ENCODE data around the gene ALKAL2. TPM values are rescaled to one million over a fixed set of nuclear protein-coding genes. Genes with fewer than 3 reads are reported as not detected.

ALKAL2 gene
- total RNA-seq, 5 donors from 2014 or later (not counting 1 experiment from before 2014, with no cell fraction given): 0.35 TPM; not detected in 4

GRCh38 chr2:282371-283263, 5.3 kb downstream of the ALKAL2 start:
- POLR2A ChIA-PET: interaction anchor here in 1 of 2 donors (0.6 kb wide), 1 partner anchor 106 kb away, joined by 3 read pairs; no protein-coding TSS in a partner anchor
- CTCF ChIA-PET: no interaction called here
- WGBS (ENCODE audit: insufficient coverage): 99% methylated on average over 10 of the region's 12 CpGs

GRCh38 chr2:281381-281780, 6.5 kb downstream of the ALKAL2 start:
- Histone ChIP-seq H3K27me3 (replicated peaks in 1 of 2; ENCODE audit: control insufficient read depth in 2 of 2, extremely low read depth in 1 of 2, insufficient read depth in 2 of 2, low read length in 1 of 2) (no peaks in the 10 kb centered on the region), H3K4me3 (ENCODE audit: control insufficient read depth in 1 of 2, extremely low read depth in 1 of 2, low read length in 1 of 2) (no peak overlapping the region), H3K9me3 (no peaks in the 10 kb centered on the region), H3K4me1 (ENCODE audit: control insufficient read depth in 1 of 2, extremely low read depth in 1 of 2, insufficient read depth in 2 of 2, low read length in 2 of 2) (no peaks in the 10 kb centered on the region), H3K36me3 (ENCODE audit: control insufficient read depth in 2 of 2, extremely low read depth in 1 of 2, insufficient read depth in 1 of 2, low read length in 1 of 2) (peaks cover 15 to 55% of the 10 kb centered on the region in 2 donors), H3K27ac (ENCODE audit: low read length) (no peak overlapping the region)
- DNase-seq (no peak), ATAC-seq (replicated peaks in 1 of 4) (no peak)
- ChIA-PET POLR2A (no interaction called here), CTCF (no interaction called here)
- Mint-ChIP-seq H3K4me3 (no peak overlapping the region), H3K27ac (no peak overlapping the region), H3K36me3 (peaks cover 54% of the 10 kb centered on the region), H3K27me3 (peaks cover 6 to 11% of the 10 kb centered on the region in 2 donors), H3K9me3 (no peaks in the 10 kb centered on the region), H3K4me1 (no peaks in the 10 kb centered on the region)
- WGBS (ENCODE audit: insufficient coverage): 96% methylated on average over 6 of the region's 9 CpGs

More at GRCh38 chr2:282371-283263, 5.3 kb downstream of the ALKAL2 start:
- H3K27ac Mint-ChIP-seq: no peak overlapping the region
- H3K4me3 Mint-ChIP-seq: no peak overlapping the region
- H3K9me3 Mint-ChIP-seq: no peaks in the 10 kb centered on the region
- H3K27me3 Mint-ChIP-seq: peaks cover 6 to 17% of the 10 kb centered on the region in 2 donors
- H3K27ac ChIP-seq (ENCODE audit: low read length): no peak overlapping the region
- peaks cover 11 to 43% of the 10 kb centered on the region in 2 donors for H3K36me3 ChIP-seq (ENCODE audit: control insufficient read depth in 2 of 2, extremely low read depth in 1 of 2, insufficient read depth in 1 of 2, low read length in 1 of 2)
- no peaks in the 10 kb centered on the region for H3K9me3 ChIP-seq
- peaks cover 43% of the 10 kb centered on the region for H3K36me3 Mint-ChIP-seq
- peaks cover 0 to 8% of the 10 kb centered on the region in 2 experiments for H3K27me3 ChIP-seq (replicated peaks in 1 of 2; ENCODE audit: control insufficient read depth in 2 of 2, extremely low read depth in 1 of 2, insufficient read depth in 2 of 2, low read length in 1 of 2)
- peaks cover 0 to 7% of the 10 kb centered on the region in 2 experiments for H3K4me1 ChIP-seq (ENCODE audit: control insufficient read depth in 1 of 2, extremely low read depth in 1 of 2, insufficient read depth in 2 of 2, low read length in 2 of 2)
- no peak overlapping the region for H3K4me3 ChIP-seq (ENCODE audit: control insufficient read depth in 1 of 2, extremely low read depth in 1 of 2, low read length in 1 of 2)
- DNase-seq (no peak), ATAC-seq (replicated peaks in 1 of 4) (no peak)
- H3K4me1 Mint-ChIP-seq: peaks cover 0 to 2% (median 0%) of the 10 kb centered on the region in 3 donors

GRCh38 chr2:280650-281110, 7.2 kb downstream of the ALKAL2 start:
- Mint-ChIP-seq H3K9me3 (no peaks in the 10 kb centered on the region), H3K36me3 (peaks cover 59% of the 10 kb centered on the region), H3K4me1 (no peaks in the 10 kb centered on the region), H3K4me3 (no peak overlapping the region), H3K27ac (no peak overlapping the region), H3K27me3 (peaks cover under 1 to 4% of the 10 kb centered on the region in 2 donors)
- ATAC-seq (replicated peaks in 1 of 4) (no peak), DNase-seq (no peak)
- Histone ChIP-seq H3K4me3 (ENCODE audit: control insufficient read depth in 1 of 2, extremely low read depth in 1 of 2, low read length in 1 of 2) (no peak overlapping the region), H3K9me3 (no peaks in the 10 kb centered on the region), H3K27me3 (replicated peaks in 1 of 2; ENCODE audit: control insufficient read depth in 2 of 2, extremely low read depth in 1 of 2, insufficient read depth in 2 of 2, low read length in 1 of 2) (no peaks in the 10 kb centered on the region), H3K4me1 (ENCODE audit: control insufficient read depth in 1 of 2, extremely low read depth in 1 of 2, insufficient read depth in 2 of 2, low read length in 2 of 2) (no peaks in the 10 kb centered on the region), H3K27ac (ENCODE audit: low read length) (no peak overlapping the region), H3K36me3 (ENCODE audit: control insufficient read depth in 2 of 2, extremely low read depth in 1 of 2, insufficient read depth in 1 of 2, low read length in 1 of 2) (peaks cover 20 to 62% of the 10 kb centered on the region in 2 donors)
- WGBS (ENCODE audit: insufficient coverage): 80% methylated on average over 6 of the region's 7 CpGs
- POLR2A ChIA-PET: interaction anchor here in 1 of 2 donors (0.5 kb wide), 1 partner anchor 53 kb away, joined by 4 read pairs; no protein-coding TSS in a partner anchor
- CTCF ChIA-PET: no interaction called here

GRCh38 chr2:279956-280649, 7.8 kb downstream of the ALKAL2 start:
- no peaks in the 10 kb centered on the region for H3K4me1 ChIP-seq (ENCODE audit: control insufficient read depth in 1 of 2, extremely low read depth in 1 of 2, insufficient read depth in 2 of 2, low read length in 2 of 2)
- ChIA-PET POLR2A (no interaction called here), CTCF (no interaction called here)
- Mint-ChIP-seq H3K27me3 (no peaks in the 10 kb centered on the region), H3K36me3 (peaks cover 63% of the 10 kb centered on the region), H3K9me3 (no peaks in the 10 kb centered on the region), H3K27ac (no peak overlapping the region), H3K4me1 (no peaks in the 10 kb centered on the region), H3K4me3 (no peak overlapping the region)
- H3K9me3 ChIP-seq: no peaks in the 10 kb centered on the region
- H3K27me3 ChIP-seq (replicated peaks in 1 of 2; ENCODE audit: control insufficient read depth in 2 of 2, extremely low read depth in 1 of 2, insufficient read depth in 2 of 2, low read length in 1 of 2): no peaks in the 10 kb centered on the region
- no CpG with 5 or more reads among the region's 4 CpGs for WGBS (ENCODE audit: insufficient coverage)
- no peak overlapping the region for H3K27ac ChIP-seq (ENCODE audit: low read length)
- ATAC-seq (replicated peaks in 1 of 4) (no peak), DNase-seq (no peak)
- peaks cover 22 to 66% of the 10 kb centered on the region in 2 donors for H3K36me3 ChIP-seq (ENCODE audit: control insufficient read depth in 2 of 2, extremely low read depth in 1 of 2, insufficient read depth in 1 of 2, low read length in 1 of 2)
- no peak overlapping the region for H3K4me3 ChIP-seq (ENCODE audit: control insufficient read depth in 1 of 2, extremely low read depth in 1 of 2, low read length in 1 of 2)

- no peak for DNase-seq
- no peak overlapping the region for H3K27ac Mint-ChIP-seq
- WGBS (ENCODE audit: insufficient coverage): no CpG with 5 or more reads among the region's 4 CpGs
- H3K4me3 ChIP-seq (ENCODE audit: control insufficient read depth in 1 of 2, extremely low read depth in 1 of 2, low read length in 1 of 2): no peak overlapping the region
- no peaks in the 10 kb centered on the region for H3K9me3 Mint-ChIP-seq
- ChIA-PET POLR2A (no interaction called here), CTCF (no interaction called here)
- H3K9me3 ChIP-seq: no peaks in the 10 kb centered on the region
- no peak overlapping the region for H3K4me3 Mint-ChIP-seq
- ATAC-seq (replicated peaks in 1 of 4): no peak
- peaks cover 0 to 3% (median 3%) of the 10 kb centered on the region in 3 donors for H3K4me1 Mint-ChIP-seq
- H3K27me3 Mint-ChIP-seq: no peaks in the 10 kb centered on the region
- H3K36me3 Mint-ChIP-seq: peaks cover 67% of the 10 kb centered on the region
- no peaks in the 10 kb centered on the region for H3K4me1 ChIP-seq (ENCODE audit: control insufficient read depth in 1 of 2, extremely low read depth in 1 of 2, insufficient read depth in 2 of 2, low read length in 2 of 2)
- H3K36me3 ChIP-seq (ENCODE audit: control insufficient read depth in 2 of 2, extremely low read depth in 1 of 2, insufficient read depth in 1 of 2, low read length in 1 of 2): peaks cover 22 to 68% of the 10 kb centered on the region in 2 donors
- H3K27ac ChIP-seq (ENCODE audit: low read length): no peak overlapping the region
- H3K27me3 ChIP-seq (replicated peaks in 1 of 2; ENCODE audit: control insufficient read depth in 2 of 2, extremely low read depth in 1 of 2, insufficient read depth in 2 of 2, low read length in 1 of 2): no peaks in the 10 kb centered on the region
Measured at GRCh38 chr2:279366-279765, 8.5 kb downstream of the ALKAL2 start.

- no CpG with 5 or more reads among the region's 4 CpGs for WGBS (ENCODE audit: insufficient coverage)
- POLR2A ChIA-PET: no interaction called here
- Mint-ChIP-seq H3K27me3 (no peaks in the 10 kb centered on the region), H3K4me1 (peaks cover 0 to 4% (median 4%) of the 10 kb centered on the region in 3 donors), H3K4me3 (no peak overlapping the region), H3K27ac (no peak overlapping the region), H3K36me3 (peaks cover 67% of the 10 kb centered on the region), H3K9me3 (no peaks in the 10 kb centered on the region)
- Histone ChIP-seq H3K4me3 (ENCODE audit: control insufficient read depth in 1 of 2, extremely low read depth in 1 of 2, low read length in 1 of 2) (no peak overlapping the region), H3K36me3 (ENCODE audit: control insufficient read depth in 2 of 2, extremely low read depth in 1 of 2, insufficient read depth in 1 of 2, low read length in 1 of 2) (peaks cover 22 to 73% of the 10 kb centered on the region in 2 donors), H3K27ac (ENCODE audit: low read length) (no peak overlapping the region), H3K4me1 (ENCODE audit: control insufficient read depth in 1 of 2, extremely low read depth in 1 of 2, insufficient read depth in 2 of 2, low read length in 2 of 2) (no peaks in the 10 kb centered on the region), H3K27me3 (replicated peaks in 1 of 2; ENCODE audit: control insufficient read depth in 2 of 2, extremely low read depth in 1 of 2, insufficient read depth in 2 of 2, low read length in 1 of 2) (no peaks in the 10 kb centered on the region), H3K9me3 (no peaks in the 10 kb centered on the region)
- DNase-seq (no peak), ATAC-seq (replicated peaks in 1 of 4) (no peak)
- CTCF ChIA-PET: no interaction called here
Measured at GRCh38 chr2:278927-279320, 9.0 kb downstream of the ALKAL2 start.
